Measurements from ENCODE around the gene TRIO.

GRCh38 chr5:14319102-14319501 is 176.0 kb downstream of the TRIO start:
- TF ChIP-seq CTCF (IDR thresholded peaks at IDR 0.05; ENCODE audit: low read depth, low read length, poor library complexity, severe bottlenecking): no peak
- no peak for TF ChIP-seq EZH2phosphoT487 (IDR thresholded peaks at IDR 0.05; ENCODE audit: borderline replicate concordance, low read length)
